Fibroblast of skin of left biceps (primary cell): ENCODE results near the gene CXCL9.
"Not testable (repeated sequence)": the region's sequence is repeated elsewhere in the genome, so short reads cannot be mapped to it uniquely, and the experiment has no call there.

ENCODE experiments used
- DNase-seq, 2 experiments: peaks; one replicate each; pipeline ENCODE4 v3.0.0-alpha.2; 2013; ENCODE audit warnings: low read depth in 2 of 2

Gene CXCL9

DNA sequence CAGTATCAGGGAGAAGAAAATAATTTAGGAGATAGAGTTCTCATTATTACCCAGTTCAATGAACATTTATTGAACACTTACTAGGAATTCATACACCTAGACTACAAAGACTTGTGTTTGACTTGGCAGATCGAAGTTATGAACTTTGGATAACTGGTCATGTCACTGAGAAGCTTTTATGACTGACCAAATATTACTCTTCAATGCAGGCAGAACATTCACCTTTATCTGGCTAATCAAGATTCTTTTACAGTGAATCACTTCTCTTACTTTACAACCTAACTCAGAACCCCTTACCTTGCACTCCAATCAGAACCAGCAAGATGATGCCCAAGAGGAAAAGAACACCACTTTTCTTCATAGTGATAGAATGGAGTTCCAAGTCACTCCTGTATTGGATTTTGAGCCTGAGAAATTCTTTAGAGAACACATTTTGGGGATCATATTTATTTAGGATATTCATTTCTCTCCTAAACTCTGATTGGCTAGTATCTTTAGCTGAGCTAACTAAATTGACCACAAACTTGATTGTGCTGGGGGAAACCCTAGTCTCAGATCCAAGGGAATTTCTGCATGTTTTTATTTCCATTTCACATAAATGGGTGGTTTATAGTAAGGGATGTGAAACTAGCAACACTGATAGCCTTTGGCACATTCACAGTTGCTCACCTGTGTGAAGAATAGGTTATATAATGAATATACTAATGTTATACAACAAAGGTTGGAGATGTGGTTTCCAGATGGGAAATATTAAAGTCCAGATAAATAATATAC, at the start of gene CXCL9:
TSS of gene CXCL9 (minus strand) at position 421 of the 774 bp plus-strand sequence. CDS start at position 361, 60 bp downstream.
- DNase-seq = no peak

DNA sequence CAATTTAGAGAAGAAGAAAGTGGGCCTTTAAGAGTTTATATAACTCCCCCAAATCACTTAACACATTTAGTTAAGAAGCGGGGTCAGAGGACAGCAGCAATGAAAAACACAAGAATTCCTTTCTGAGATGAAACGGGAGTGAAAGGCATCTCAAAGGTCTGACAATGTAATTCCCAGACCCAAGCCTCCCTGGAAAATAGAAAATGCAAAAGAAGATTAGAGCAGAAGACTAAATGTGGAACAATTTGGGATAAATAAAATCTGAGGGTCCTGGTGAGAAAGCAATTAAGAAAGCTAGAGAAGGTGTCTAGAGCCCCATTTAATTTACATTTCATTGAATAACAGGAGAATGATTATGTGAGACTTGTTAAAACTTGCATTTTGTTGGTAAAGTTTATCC, 48.1 kb upstream of the CXCL9 start:
- no peak for DNase-seq

- DNase-seq = no peak
These were observed 47.7 kb upstream of the CXCL9 start for GRCh38 chr4:76055016-76055415.

- no peak for DNase-seq
These were observed 46.4 kb upstream of the CXCL9 start for GRCh38 chr4:76053730-76054129.

- DNase-seq = not testable (repeated sequence)
These were observed 43.3 kb upstream of the CXCL9 start for GRCh38 chr4:76050560-76051050.

DNA sequence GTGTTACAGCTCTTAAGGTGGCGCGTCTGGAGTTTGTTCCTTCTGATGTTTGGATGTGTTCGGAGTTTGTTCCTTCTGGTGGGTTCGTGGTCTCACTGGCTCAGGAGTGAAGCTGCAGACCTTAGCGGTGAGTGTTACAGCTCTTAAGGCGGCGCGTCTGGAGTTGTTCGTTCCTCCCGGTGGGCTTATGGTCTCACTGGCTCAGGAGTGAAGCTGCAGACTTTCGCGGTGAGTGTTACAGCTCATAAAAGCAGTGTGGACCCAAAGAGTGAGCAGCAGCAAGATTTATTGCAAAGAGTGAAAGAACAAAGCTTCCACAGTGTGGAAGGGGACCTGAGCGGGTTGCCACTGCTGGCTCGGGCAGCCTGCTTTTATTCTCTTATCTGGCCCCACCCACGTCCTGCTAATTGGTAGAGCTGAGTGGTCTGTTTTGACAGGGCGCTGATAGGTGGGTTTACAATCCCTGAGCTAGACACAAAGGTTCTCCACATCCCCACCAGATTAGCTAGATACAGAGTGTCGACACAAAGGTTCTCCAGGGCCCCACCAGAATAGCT, 42.6 kb upstream of the CXCL9 start:
- DNase-seq = not testable (repeated sequence)

- DNase-seq = not testable (repeated sequence)
These were observed 37.4 kb upstream of the CXCL9 start for GRCh38 chr4:76044686-76045085.

DNA sequence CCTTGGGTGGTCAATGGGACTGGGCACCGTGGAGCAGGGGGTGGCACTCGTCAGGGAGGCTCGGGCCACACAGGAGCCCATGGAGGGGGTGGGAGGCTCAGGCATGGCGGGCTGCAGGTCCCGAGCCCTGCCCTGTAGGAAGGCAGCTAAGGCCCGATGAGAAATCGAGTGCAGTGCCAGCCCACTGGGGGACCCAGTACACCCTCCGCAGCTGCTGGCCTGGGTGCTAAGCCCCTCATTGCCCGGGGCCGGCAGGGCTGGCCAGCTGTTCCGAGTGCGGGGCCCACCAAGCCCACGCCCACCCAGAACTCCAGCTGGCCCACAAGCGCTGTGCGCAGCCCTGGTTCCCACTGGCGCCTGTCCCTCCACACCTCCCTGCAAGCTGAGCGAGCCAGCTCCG, 36.0 kb upstream of the CXCL9 start:
- not testable (repeated sequence) for DNase-seq

DNA sequence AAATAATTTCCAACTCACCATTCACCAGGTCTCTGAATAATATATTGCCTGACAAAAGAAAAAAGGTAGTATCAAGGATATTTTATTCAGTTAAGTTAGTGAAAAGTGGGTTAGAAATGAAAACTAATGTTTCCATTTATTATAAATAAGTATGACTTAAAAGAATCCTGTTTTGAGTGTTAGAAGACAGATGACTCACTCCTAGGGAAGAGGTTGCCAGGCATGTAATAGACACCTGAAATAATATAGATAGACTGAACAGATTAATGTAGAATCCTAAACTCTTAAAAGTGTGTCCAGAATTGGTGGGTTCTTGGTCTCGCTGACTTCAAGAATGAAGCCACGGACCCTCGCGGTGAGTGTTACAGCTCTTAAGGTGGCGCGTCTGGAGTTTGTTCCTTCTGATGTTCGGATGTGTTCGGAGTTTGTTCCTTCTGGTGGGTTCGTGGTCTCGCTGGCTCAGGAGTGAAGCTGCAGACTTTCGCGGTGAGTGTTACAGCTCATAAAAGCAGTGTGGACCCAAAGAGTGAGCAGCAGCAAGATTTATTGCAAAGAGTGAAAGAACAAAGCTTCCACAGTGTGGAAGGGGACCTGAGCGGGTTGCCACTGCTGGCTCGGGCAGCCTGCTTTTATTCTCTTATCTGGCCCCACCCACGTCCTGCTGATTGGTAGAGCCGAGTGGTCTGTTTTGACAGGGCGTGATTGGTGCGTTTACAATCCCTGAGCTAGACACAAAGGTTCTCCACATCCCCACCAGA, 35.1 kb upstream of the CXCL9 start:
- not testable (repeated sequence) for DNase-seq

DNA sequence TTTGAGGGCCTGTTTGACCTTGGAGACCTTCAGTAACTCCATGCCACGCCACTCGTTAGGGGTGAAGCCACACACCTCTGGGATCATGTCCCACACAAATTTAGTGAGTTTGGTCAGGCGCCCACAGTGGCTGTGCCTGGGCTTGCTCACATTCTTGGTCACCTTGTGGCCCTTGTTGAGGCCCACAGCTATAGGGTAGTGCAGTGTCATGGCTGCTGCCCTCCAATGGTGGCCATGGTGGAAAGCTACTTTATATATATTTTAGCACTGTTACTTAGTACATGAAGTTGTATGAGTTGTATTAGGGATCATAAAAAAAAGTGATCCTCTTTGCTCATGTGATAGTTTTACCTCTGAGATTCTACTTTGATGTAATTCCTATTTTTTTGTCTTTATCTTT, 29.5 kb upstream of the CXCL9 start:
- DNase-seq = no peak

DNA sequence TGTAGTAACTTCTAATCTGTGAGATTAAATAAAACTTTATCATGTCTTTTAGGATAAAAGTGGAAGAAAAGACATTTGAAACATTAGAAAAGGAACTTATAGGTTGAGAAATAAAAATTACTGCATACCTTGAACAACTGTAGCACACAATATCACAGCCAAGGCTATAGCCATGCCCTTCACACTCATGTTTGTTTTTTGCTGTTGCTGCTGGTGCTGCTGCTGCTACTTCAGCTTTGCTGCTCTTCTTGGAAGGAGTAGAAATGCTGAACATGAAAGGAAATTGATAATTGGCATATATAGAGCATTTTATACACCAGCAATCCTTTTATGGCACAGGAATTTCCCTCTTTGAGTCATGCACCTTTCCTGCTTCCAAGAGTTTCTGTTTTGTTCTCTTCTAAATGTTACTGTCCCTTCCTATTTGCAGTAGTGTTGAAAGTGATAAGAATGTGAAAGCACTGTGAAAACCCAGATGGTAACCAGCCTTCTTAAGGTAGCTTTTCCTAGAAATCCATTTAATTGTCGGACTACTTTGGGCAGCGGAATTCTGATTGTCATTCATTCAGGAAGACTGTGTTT, 28.6 kb upstream of the CXCL9 start, which contains the start of gene CXCL11:
TSS of gene CXCL11 (minus strand) at position 272 of the 582 bp plus-strand sequence. CDS start at position 189, 83 bp downstream.
- DNase-seq = no peak

DNA sequence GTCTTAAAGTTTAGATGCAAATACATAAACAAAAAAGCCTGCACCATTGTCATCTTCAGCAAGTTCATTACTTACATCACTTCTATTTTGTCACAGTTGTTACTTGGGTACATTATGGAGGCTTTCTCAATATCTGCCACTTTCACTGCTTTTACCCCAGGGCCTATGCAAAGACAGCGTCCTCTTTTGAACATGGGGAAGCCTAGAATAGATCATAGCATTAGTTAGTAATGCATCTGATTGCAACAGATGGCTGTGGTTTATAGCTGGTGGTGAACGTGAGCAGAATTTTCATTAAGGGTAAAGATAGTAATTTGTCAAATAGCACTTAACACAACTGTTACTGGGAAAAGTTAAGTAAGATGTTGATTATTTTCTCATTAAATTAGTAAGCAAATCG, 27.8 kb upstream of the CXCL9 start:
- DNase-seq = no peak

DNA sequence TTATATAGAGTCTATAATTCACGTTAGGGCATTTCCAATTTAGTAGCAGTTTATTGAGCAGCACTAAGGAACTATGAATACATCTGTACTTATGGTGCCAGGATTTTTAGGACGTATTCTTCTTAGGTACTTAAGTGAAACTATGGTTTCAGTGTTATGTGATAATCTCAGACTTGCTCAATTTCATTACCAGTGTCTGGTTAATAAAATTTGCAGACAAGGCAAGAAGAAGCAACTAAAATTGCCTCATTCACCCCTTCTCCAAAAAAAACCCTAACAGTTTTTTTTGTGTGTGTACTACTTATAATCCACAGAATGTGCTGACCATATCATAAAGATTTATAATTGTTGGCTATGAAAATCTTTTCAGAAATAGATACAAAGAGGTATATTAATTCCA, 22.0 kb upstream of the CXCL9 start:
- no peak for DNase-seq

- DNase-seq = no peak
These were observed 21.0 kb upstream of the CXCL9 start for GRCh38 chr4:76028350-76028765.

DNA sequence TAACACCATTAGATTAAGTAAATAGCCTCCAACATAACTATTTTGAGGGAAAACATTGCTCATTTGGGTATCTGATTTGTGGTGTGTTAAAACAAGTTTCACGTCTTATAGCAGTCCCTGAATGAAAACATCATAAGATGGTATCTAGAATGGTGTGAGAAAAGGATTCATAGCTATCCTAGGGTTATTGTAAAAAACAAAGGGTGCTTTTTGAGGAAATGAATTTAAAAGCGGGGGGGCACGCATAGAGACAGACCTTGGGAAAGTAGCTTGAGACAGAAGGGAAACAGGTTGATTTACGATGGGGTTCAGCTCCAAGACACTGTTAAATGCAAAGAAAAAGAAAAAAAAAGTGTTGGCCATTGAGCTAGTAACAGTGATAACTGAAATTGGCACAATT, 16.8 kb upstream of the CXCL9 start:
- no peak for DNase-seq

GRCh38 chr4:76023389-76023788, 16.1 kb upstream of the CXCL9 start, which contains the start of gene CXCL10:
Gene CXCL10 (minus strand): TSS chr4:76023497. CDS start chr4:76023431, 66 bp downstream.
- DNase-seq = no peak

DNA sequence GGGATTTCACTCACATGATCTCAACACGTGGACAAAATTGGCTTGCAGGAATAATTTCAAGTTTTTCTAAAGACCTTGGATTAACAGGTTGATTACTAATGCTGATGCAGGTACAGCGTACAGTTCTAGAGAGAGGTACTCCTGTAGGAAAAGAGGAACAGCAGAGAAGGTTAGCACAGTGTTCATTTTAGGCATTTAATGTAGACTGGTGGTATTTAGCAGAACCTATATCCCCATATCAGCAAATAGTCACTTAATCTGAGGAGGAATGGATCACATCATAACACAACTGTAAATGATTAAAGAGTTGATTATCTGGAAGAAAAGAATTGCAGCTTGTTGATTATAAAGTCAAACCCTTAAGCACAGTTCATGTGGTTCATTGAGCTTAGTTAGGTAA, 15.4 kb upstream of the CXCL9 start:
- DNase-seq = no peak

- no peak for DNase-seq
These were observed 14.7 kb upstream of the CXCL9 start for GRCh38 chr4:76022031-76022430.

GRCh38 chr4:76017056-76017686, 9.9 kb upstream of the CXCL9 start:
- DNase-seq = no peak

GRCh38 chr4:76016393-76016792, 9.1 kb upstream of the CXCL9 start:
- no peak for DNase-seq

DNA sequence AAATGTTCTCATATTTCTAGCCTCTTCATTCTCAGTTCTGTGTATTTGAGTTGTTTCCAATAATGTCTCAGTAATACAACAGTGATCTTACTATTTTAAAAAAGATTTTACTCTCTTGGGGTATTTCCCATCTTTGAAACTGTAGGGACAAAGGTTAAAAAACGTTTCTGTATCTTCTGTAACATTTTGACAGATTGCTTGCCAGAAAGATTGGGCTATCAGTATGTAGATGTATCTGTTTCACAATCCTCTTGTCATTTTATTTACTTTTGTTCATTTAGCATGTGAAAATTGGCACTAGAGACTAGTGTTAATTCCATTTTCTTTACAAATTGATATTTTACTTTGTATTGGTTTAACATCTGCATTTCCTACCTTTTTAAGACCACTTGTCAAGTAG, 6.2 kb upstream of the CXCL9 start:
- DNase-seq = no peak
